GM23338 (cell line): ENCODE results near the gene SCNN1G.

Source experiments
- ZNF114 ChIP-seq: fragments of 250-450 bp; sonication (Bioruptor Pico); IDR thresholded peaks from 2 replicates; pipeline ENCODE4 v1.5.0; 2020; ENCODE audit warnings: mild to moderate bottlenecking, moderate library complexity
- TF ChIP-seq, protein P1 (sequence below): IDR thresholded peaks from one replicate; pipeline ENCODE4 v1.6.1; 2018; ENCODE audit warnings: antibody characterized with exemption; ENCODE audit not compliant: unreplicated experiment
- TF ChIP-seq, protein P2 (sequence below), 2 experiments: fragments of 200-600 bp in 1 of 2; sonication (generic) in 1 of 2; conservative IDR thresholded peaks; 2 replicates each; pipeline versions ENCODE4 v1.5.1 to v1.6.1; 2016 to 2017; ENCODE audit warnings: antibody characterized with exemption in 2 of 2, low read depth in 2 of 2, mild to moderate bottlenecking in 2 of 2, moderate library complexity in 1 of 2

DNA sequence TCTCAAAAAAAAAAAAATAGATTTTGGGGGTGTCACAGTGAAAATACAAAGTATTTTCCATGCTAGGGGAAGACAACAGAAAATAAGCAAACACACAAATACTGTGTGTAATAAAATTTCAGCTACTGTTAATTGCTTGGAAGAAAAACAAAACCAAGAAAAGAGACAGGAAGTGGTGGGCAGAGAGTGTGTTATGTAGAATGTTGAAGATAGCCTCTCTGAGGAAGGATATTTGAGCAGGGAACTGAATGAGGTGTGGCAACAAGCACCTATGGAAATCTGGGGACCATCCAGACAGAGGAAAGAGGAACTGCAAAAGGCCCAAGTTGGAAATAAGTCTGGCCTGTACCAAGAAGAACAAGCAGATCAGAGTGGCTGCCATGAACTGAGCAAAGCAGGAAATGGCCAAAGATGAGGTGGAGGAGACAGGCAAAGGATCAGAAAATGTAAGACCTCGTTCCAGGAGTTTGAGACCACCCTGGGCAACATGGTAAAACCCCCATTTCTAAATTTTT is 25.5 kb upstream of the SCNN1G start:
- TF ChIP-seq, protein P1, sequence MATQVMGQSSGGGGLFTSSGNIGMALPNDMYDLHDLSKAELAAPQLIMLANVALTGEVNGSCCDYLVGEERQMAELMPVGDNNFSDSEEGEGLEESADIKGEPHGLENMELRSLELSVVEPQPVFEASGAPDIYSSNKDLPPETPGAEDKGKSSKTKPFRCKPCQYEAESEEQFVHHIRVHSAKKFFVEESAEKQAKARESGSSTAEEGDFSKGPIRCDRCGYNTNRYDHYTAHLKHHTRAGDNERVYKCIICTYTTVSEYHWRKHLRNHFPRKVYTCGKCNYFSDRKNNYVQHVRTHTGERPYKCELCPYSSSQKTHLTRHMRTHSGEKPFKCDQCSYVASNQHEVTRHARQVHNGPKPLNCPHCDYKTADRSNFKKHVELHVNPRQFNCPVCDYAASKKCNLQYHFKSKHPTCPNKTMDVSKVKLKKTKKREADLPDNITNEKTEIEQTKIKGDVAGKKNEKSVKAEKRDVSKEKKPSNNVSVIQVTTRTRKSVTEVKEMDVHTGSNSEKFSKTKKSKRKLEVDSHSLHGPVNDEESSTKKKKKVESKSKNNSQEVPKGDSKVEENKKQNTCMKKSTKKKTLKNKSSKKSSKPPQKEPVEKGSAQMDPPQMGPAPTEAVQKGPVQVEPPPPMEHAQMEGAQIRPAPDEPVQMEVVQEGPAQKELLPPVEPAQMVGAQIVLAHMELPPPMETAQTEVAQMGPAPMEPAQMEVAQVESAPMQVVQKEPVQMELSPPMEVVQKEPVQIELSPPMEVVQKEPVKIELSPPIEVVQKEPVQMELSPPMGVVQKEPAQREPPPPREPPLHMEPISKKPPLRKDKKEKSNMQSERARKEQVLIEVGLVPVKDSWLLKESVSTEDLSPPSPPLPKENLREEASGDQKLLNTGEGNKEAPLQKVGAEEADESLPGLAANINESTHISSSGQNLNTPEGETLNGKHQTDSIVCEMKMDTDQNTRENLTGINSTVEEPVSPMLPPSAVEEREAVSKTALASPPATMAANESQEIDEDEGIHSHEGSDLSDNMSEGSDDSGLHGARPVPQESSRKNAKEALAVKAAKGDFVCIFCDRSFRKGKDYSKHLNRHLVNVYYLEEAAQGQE, result no peak
- TF ChIP-seq ZNF114 (CRISPR knock-in tag), result no peak
- TF ChIP-seq, protein P2, sequence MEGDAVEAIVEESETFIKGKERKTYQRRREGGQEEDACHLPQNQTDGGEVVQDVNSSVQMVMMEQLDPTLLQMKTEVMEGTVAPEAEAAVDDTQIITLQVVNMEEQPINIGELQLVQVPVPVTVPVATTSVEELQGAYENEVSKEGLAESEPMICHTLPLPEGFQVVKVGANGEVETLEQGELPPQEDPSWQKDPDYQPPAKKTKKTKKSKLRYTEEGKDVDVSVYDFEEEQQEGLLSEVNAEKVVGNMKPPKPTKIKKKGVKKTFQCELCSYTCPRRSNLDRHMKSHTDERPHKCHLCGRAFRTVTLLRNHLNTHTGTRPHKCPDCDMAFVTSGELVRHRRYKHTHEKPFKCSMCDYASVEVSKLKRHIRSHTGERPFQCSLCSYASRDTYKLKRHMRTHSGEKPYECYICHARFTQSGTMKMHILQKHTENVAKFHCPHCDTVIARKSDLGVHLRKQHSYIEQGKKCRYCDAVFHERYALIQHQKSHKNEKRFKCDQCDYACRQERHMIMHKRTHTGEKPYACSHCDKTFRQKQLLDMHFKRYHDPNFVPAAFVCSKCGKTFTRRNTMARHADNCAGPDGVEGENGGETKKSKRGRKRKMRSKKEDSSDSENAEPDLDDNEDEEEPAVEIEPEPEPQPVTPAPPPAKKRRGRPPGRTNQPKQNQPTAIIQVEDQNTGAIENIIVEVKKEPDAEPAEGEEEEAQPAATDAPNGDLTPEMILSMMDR (conservative IDR thresholded peaks at IDR 0.05; ENCODE audit: low read depth in 2 of 2), result no peak
